Activated B cell treated with CpG ODN at 0.5 μM for 24 hours (primary cell): ENCODE measurements around the gene BMP5. TPM values are rescaled to one million over a fixed set of nuclear protein-coding genes. Genes with fewer than 3 reads are reported as not detected.

Source experiments
- ATAC-seq: fragments of 200-7000 bp; cut with Tn5 transposase; one replicate; pipeline ENCODE4 v1.10.0; 2021; ENCODE audit warnings: low read depth, mild to moderate bottlenecking, moderate library complexity
- CTCF ChIA-PET: fragments of 350-600 bp; sonication (Branson Sonifier 250); formaldehyde crosslinking; loops from one replicate; lab custom pipeline; 2021; ENCODE audit warnings: antibody characterized with exemption; lab: Charles Lee
- POLR2A ChIA-PET: fragments of 350-600 bp; sonication (Branson Sonifier 250); formaldehyde crosslinking; loops from one replicate; lab custom pipeline; 2021; ENCODE audit warnings: antibody characterized with exemption; lab: Charles Lee
- DNase-seq: peaks from one replicate; pipeline ENCODE4 v3.0.0; 2022
- H3K27ac Mint-ChIP-seq: one replicate; pipeline ENCODE4 v1.8.0; 2020; ENCODE audit warnings: mixed read lengths
- H3K27me3 Mint-ChIP-seq: one replicate; pipeline ENCODE4 v1.8.0; 2021; ENCODE audit warnings: mixed read lengths
- H3K36me3 Mint-ChIP-seq: one replicate; pipeline ENCODE4 v1.8.0; 2021; ENCODE audit warnings: low read depth, mixed read lengths
- H3K4me1 Mint-ChIP-seq: one replicate; pipeline ENCODE4 v1.8.0; 2021; ENCODE audit warnings: mixed read lengths
- H3K4me3 Mint-ChIP-seq: one replicate; pipeline ENCODE4 v1.8.0; 2020; ENCODE audit warnings: mild to moderate bottlenecking, mixed read lengths
- H3K9me3 Mint-ChIP-seq: one replicate; pipeline ENCODE4 v1.8.0; 2020; ENCODE audit warnings: mixed read lengths
- intact Hi-C: fragments of 100-400 bp; cut with micrococcal nuclease; formaldehyde crosslinking; loops from one replicate; pipeline ENCODE4 v1.15.1; 2024
- total RNA-seq: library from RNA; stranded (reverse); gene quantifications from 2 replicates; pipeline ENCODE4 v1.2.3, GENCODE V29; 2022
- TF ChIP-seq, protein P1 (sequence below): fragments of 200-600 bp; IDR thresholded peaks from one replicate; pipeline ENCODE4 v1.8.0; 2022; ENCODE audit warnings: antibody characterized with exemption, mild to moderate bottlenecking

BMP5 gene
- total RNA-seq, 1 donor from 2014 or later: not detected

DNA sequence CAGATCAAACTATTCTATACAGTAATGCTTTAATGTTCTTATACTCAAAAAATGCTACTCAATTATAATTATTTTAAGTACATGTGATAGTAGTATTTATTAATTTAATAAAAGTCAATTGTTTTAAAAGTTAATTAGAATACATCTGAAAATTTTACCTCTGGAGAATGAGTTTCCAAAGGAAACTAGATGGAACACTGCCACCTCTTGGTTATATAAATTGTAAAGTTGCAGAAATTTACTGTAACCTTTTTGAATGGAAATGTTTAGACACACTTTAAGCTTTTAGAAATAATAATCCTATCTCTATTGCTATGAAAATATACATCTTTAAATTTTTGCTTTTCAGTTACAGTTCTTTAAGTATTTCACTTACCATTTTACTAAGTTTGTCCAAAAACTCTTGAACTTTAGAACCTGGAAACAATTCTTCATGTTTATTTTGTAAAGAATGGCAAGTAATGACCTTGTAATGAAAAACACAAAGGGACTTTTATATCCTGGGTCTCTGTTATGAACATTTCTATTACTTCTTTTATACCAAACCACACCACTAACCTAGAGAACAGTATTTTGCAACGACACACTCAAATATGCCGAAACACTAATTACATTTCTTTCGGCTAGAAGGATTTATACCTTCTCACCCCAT is 10.9 kb upstream of the BMP5 start:
- H3K27me3 Mint-ChIP-seq: no peaks in the 10 kb centered on the region
- POLR2A ChIA-PET: no interaction called here

DNA sequence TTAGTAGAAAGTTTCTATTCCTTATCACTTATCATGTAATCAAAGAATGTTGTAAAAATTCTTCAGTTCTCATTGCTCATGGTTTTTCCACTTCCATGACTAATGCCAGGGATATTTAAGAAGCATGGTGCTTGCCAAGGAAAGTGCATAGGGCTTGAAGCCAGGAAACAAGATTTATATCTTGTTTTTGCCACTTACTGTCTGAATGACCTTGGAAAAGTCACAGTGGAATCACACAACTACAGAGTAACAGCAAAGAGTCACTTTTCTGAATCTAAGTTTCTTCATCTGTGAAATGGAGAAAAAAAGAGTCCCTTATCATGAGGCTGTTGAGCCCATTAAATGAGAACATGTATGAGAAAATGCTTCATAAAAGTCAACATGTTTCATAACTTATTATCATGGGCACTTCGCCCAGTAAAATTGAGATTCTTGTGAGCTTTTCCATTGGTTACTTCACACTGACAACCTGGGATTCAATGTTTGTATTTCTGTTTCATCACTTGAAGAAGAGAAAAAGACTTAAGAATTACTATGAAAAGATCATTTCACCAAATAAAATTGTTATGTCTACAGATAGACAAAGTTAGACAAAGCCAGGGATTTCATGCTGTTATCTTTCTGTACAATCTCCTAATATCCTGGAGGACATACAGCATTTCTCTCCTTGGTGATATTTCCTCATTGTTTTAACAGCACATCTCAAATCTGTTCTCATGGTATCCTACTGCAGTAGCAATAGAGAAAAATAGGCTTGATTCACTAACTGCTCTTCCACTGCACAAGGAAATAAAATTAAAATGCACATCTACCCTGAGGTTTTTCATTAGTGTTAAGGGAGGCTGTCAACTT is 7.6 kb upstream of the BMP5 start:
- TF ChIP-seq, protein P1, sequence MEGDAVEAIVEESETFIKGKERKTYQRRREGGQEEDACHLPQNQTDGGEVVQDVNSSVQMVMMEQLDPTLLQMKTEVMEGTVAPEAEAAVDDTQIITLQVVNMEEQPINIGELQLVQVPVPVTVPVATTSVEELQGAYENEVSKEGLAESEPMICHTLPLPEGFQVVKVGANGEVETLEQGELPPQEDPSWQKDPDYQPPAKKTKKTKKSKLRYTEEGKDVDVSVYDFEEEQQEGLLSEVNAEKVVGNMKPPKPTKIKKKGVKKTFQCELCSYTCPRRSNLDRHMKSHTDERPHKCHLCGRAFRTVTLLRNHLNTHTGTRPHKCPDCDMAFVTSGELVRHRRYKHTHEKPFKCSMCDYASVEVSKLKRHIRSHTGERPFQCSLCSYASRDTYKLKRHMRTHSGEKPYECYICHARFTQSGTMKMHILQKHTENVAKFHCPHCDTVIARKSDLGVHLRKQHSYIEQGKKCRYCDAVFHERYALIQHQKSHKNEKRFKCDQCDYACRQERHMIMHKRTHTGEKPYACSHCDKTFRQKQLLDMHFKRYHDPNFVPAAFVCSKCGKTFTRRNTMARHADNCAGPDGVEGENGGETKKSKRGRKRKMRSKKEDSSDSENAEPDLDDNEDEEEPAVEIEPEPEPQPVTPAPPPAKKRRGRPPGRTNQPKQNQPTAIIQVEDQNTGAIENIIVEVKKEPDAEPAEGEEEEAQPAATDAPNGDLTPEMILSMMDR: no peak
- no peaks in the 10 kb centered on the region for H3K4me1 Mint-ChIP-seq
- H3K9me3 Mint-ChIP-seq: no peaks in the 10 kb centered on the region
- H3K27me3 Mint-ChIP-seq: no peaks in the 10 kb centered on the region
- intact Hi-C loops: no loop called here
- H3K27ac Mint-ChIP-seq: no peak overlapping the region
- DNase-seq (no peak), ATAC-seq (no peak)
- H3K4me3 Mint-ChIP-seq: no peak overlapping the region
- POLR2A ChIA-PET: no interaction called here
- H3K36me3 Mint-ChIP-seq: no peaks in the 10 kb centered on the region
- CTCF ChIA-PET: no interaction called here

More for the DNA sequence above, 10.9 kb upstream of the BMP5 start:
- no peak for ATAC-seq
- no peaks in the 10 kb centered on the region for H3K9me3 Mint-ChIP-seq
- H3K36me3 Mint-ChIP-seq: no peaks in the 10 kb centered on the region
- H3K27ac Mint-ChIP-seq: no peak overlapping the region
- no peaks in the 10 kb centered on the region for H3K4me1 Mint-ChIP-seq
- H3K4me3 Mint-ChIP-seq: no peak overlapping the region
- TF ChIP-seq, protein P1: no peak
- intact Hi-C loops: no loop called here
- no peak for DNase-seq
- CTCF ChIA-PET: no interaction called here

DNA sequence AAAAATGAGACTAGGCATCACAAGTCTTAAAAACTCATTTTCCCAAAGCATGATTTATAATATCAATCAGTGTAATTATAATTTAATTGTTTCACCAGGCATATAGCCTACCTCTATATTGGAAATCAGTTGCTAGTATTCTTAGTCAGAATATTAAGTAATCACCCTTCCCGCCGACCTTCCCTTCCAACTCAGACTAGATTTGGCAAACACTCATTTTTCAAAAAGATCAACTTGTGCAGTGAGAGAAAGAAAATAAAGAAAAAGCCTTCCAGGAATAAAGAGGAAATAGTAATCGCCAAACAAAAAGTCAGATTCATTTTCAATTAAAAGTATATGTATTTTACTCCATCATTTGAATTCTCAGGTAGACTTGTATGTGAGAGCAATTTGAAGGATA is 1.9 kb upstream of the BMP5 start:
- ATAC-seq (no peak), DNase-seq (no peak)
- no peak overlapping the region for H3K4me3 Mint-ChIP-seq
- ChIA-PET POLR2A (no interaction called here), CTCF (no interaction called here)
- no peaks in the 10 kb centered on the region for H3K36me3 Mint-ChIP-seq
- no peaks in the 10 kb centered on the region for H3K4me1 Mint-ChIP-seq
- TF ChIP-seq, protein P1: no peak
- H3K27ac Mint-ChIP-seq: no peak overlapping the region
- no peaks in the 10 kb centered on the region for H3K27me3 Mint-ChIP-seq
- H3K9me3 Mint-ChIP-seq: no peaks in the 10 kb centered on the region
- intact Hi-C loops: no loop called here

DNA sequence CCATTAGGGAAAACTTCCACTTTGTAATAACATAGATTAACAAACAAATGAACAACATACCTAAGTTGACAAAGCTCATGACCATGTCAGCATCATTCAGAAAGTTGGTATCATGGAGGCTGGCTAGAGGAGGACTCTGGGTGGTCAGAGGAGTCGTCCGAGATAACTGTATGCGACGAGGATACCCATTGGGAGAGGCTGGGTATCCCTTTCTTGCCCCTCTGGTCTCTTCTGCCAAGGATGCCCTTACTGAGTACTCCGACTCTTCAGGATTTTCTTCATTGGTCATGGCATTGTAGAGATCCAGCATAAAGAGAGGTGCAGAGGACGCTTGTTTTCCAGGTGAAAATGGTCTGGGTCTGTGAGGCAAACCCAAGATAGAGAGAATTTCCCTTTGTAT is 1.1 kb downstream of the BMP5 start:
- Mint-ChIP-seq H3K4me3 (no peak overlapping the region), H3K9me3 (no peaks in the 10 kb centered on the region), H3K4me1 (no peaks in the 10 kb centered on the region), H3K36me3 (no peaks in the 10 kb centered on the region), H3K27me3 (no peaks in the 10 kb centered on the region), H3K27ac (no peak overlapping the region)
- intact Hi-C loops: no loop called here
- DNase-seq: no peak
- TF ChIP-seq, protein P1: no peak
- ChIA-PET CTCF (no interaction called here), POLR2A (no interaction called here)
- ATAC-seq: no peak

DNA sequence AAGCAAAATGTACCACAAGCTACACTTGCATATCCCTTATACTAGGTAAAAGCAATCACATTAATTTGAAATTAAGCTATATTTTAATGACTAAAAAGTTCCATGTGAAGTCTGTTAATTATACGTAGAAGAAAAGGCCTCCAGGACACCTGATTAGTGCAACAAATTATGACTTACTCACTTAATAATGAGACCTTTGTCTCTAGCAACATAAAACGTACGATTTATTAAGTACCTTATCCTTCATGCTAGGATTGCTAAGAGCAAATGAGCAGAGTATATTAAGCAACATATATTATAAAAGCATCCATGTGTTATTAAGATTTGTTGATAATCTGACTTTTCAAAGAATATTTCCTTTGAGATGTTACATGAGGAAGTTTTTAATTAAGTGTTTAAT is 2.5 kb downstream of the BMP5 start:
- no peaks in the 10 kb centered on the region for H3K4me1 Mint-ChIP-seq
- no peaks in the 10 kb centered on the region for H3K36me3 Mint-ChIP-seq
- H3K4me3 Mint-ChIP-seq: no peak overlapping the region
- CTCF ChIA-PET: no interaction called here
- no peak for ATAC-seq
- H3K27me3 Mint-ChIP-seq: no peaks in the 10 kb centered on the region
- no peaks in the 10 kb centered on the region for H3K9me3 Mint-ChIP-seq
- no peak overlapping the region for H3K27ac Mint-ChIP-seq
- no peak for DNase-seq
- intact Hi-C loops: no loop called here
- POLR2A ChIA-PET: no interaction called here
- TF ChIP-seq, protein P1: no peak
